ENCODE measurements around the gene MKS1. TPM values are rescaled to one million over a fixed set of nuclear protein-coding genes. Genes with fewer than 3 reads are reported as not detected.
A peak's percentile ranks its signal among the peaks of the same experiment; 100 is the strongest.

The MKS1 gene
- total RNA-seq, 1 donor from 2014 or later: 13.6 TPM

DNA sequence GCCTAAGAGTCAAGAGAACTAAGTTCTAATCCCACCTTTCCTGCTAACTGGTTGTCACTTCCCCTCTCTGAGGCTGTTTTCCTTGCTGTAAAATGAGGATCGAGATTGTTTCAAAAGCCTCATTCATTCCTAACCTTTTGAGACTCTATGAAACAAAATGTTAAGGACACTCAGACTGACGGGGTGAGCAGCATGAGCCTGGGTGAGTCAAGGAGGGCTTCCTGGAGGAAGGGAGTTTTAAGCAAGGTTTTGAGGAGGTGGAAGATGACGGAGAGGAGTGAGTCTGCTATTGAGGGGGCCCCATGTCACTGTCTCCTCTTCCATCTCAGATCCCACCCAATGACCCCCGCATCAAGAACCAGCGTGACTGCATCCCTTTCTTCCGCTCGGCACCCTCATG lies 22.4 kb downstream of the MKS1 start:
- no peak for ATAC-seq

DNA sequence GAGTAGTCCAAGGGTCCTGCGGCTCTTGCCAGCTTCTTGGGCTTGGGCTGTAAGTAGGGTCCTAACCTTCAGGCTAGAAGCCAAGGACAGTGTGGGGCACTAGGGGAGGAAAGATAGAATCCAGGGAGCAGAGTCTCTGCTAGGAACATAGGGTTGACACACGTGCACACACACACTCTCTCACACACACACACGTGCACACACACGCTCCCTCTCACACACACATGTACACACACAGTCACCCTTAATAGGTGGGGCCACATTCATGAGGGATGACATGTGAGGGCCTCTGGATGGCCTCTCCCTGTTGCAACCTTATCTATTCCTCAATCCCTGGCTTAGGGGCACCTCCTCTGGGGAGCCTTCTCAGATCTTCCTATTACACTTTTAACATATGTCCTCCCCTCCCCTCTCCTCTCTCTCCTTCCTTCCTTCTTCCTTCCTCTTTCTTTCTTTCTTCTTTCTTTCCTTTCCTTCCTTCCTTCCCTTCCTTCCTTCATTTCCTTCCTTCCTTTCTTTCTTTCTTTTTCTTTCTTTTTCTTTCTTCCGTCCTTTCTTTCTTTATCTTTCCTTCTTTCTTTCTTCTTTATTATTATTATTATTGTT lies 23.4 kb downstream of the MKS1 start:
- ATAC-seq: no peak

DNA sequence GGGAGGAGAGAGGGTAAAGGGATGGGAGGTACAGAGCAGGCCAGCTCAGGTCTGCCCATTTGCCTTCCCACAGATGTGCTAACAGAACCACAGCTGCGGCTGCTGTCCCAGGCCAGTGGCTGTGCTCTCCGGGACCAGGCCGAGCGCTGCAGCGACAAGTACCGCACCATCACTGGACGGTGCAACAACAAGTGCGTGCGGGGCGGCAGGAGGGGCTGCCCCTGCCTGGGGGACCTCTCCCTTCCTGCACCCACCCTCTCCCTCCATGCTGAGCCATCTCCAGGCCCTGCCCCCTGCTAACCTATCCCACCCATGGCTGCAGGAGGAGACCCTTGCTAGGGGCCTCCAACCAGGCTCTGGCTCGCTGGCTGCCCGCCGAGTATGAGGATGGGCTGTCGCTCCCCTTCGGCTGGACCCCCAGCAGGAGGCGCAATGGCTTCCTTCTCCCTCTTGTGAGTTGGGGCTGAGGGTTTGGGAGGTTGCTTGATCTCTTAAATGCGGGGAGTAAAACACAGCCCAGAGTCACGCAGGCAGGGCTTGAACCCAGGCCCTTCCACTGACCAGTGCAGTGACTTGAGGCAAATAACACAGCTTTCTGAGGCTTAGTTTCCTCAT lies 25.3 kb downstream of the MKS1 start:
- ATAC-seq: no peak

DNA sequence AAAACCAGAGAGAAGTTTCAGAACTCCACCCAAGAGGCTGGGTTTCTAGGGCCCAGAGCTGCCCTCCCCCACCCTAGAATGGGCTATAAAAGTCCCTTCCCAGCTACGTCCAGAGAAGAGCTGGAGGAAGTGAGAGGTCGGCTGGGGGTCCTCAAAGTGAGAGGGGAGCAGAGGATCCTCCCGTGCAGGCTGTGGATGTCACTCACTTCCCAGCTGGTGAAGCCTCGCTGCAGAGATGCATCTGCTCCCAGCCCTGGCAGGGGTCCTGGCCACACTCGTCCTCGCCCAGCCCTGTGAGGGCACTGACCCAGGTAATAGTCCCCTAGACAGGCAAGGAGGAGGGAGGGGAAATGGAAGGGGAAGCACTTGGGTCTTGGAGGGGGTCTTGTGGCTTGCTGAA lies 26.4 kb downstream of the MKS1 start, which contains the start of gene EPX:
Gene EPX, plus strand, starts transcription at position 115 of the 400 bp plus-strand sequence. Its CDS starts 121 bp downstream, at position 236.
- no peak for ATAC-seq

DNA sequence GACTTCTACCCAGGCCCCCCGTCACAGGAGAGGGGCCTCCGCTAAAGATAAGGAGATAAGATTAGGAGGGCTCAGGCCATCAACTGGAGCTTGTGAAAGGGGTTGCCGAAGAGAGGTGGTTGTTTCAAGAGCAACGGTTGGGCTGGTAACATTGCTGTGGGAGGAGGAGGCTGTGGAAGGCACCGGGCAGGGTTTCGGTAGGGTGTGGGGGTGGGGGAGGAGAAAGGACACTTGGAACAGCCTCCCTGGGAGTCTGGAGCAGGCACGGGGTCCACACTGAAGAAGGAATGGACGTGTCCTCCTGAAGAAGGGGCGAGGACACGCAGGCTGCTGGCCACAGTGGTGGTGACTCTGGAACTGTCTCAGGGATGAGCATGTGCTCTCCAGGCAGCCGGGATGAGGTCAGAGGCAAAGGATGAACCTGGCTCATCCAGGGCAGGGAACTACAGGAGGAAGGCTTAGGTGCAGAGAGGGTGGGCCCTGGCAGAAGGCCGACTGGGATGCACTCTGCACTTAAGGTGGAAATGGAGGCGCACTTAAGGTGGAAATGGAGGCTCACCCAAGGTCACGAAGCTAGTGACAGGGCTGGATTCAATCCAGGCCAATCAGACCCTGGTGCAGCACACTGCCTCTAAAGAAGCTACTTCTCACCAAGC lies 27.7 kb downstream of the MKS1 start:
- ATAC-seq: no peak

DNA sequence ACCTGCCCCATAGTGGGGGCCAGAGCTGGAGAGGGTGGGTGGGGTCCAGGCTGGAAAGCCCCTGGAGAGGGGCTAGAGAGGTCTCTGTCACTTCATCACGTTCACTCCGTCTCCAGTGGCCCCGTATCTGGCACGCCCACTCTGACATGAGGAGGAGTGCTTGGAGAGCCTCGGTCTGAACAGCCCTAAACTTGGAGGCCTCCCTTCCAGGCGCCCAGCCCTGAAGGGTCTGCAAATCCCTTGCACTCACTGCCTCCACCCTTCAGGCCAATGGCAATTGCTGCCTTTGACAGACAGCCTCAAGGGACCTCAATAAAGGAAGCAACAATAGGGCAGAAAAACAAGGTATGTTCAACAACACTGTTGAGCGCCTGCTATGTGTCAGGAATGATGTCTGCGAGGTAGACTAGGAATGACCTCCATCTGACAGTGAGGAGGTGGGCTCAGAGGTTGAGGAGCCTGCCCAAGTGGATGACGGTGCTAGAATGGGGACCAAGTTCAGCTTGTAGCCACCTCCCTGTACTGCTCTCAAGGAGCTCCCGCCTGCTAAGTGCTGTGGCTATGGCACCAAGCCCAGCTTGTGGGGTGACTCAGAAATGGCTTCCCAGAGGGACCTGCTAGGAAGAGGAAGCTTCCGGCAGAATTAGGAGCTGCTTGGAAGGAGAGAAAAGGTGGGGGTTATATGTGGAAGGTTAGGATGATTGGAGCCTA lies 29.5 kb downstream of the MKS1 start:
- ATAC-seq: peak; percentile 74

DNA sequence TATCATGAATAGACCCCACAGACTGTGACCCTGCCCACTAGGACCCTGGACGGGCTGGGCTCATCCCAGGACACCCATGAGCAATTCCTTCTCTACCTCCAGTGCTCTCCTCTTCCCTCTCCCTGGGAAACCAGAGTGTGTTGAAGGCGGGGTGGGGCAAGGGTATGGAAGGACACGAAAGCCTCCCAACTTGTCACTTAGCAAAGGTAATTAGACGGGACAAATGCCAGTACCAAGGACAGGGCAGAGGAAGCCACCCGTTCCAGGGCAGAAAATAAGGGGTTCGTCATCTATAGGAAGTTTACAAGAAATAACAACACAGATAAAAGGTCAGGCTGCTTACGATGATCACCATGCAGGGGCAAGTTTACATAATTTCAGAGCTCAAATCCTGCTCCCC lies 31.4 kb downstream of the MKS1 start:
- ATAC-seq: no peak

DNA sequence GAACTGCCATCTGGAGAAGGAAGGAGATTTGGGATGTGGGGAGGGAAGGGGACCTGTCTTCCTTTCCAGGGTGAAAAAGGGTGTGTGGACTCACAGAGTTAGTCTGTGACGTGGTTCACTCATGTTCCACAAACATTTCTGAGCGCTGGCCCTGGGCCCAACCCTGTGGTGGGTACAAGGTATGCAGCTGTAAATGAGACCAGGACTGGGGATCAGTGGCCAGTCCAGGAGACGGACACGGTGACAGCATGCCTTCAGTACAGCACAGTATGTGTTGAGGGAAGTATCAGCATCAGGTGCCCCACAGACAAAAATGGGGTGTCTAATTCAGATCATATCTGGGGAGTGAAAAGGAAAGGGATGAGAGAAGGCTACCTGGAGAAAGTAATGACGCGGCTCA lies 32.0 kb downstream of the MKS1 start:
- ATAC-seq: no peak

DNA sequence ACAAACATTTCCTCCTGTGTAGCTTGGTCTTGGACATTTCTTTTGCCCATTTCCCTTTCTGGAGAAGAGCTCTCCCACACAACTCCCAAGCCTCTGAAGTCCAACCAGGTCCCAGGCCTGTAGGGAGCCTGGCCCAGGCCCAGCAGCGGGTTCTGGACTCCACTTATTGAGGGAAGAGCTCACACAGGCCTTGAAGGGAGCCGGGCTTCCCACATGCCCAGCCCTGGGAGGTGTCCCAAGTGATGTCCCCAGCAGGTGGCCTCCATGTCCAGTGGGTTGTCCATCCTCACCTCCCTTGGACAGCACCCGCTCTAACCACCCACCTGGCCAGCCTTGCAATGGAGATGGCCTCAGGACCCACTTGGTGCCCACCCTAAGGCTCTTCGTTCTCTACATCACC lies 32.5 kb downstream of the MKS1 start:
- ATAC-seq: no peak

DNA sequence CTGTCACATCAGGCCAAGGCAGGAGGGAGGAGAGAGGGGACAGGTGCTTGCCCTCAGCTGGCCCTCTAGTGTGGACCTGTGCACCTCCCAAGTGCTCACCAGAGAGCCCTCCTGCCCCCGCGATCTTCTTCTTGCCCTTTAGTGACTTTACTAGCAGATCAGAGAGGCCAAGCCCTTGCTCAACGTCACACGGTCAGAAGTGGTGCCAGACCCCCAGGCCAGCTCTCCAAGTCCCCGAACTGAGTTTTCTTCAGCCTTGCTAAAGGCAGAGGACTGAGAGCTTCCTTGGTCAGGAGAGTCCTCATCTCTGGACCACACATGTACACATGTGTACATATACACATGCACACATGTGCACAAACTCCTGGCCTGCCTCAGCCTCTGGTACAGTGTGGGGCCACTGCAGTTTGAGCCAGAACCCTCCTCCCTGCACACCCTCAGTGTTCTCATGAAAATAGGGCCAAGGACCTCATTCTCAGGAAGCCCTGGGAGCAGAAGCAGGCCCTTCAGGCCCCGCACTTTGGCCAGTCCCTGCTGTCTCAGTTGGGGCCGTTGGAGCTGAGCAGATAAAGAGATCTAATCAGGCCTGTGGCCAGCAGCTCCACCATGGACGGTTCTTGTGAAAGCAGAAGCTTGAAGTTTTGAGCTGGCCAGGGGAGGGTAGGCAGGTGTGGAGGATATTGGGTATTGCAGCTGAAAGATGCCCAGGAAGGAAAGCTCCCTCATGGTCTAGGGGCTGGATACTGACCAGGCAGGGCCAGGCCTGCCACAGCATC lies 33.9 kb downstream of the MKS1 start:
- no peak for ATAC-seq

DNA sequence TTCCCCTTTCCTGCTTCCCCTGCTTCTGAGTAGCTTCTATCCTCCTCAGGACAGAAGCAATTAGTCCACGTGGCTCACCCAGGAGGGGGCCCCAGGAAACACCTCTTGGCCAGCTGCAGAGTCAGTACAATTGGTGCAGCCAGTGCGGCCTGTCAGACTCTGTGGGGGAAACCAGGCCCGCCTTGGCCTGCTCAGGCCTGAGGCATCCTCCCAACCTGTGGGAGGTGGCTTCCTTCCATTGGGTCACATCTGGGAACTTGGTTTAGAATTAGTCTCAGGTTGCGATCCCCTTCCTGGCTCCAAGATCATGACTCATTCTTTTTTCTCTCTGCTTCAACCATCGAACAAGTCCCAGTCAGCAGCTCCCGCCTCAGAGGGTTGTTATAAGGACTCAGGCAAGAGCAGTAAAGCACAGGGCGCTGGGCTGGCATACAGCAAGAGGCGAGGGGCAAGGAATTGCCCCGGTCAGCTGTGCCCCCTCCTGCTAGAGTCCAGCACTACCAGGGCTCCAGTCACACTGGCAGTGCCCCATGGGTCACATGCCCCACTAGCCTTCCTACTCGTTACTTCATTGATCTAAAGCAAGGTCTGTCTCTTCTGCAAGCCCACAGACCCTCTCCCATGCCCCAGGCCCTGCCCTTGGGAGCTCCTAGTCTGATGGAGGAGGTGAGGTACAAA lies 34.6 kb downstream of the MKS1 start:
- peak; percentile 81 for ATAC-seq

DNA sequence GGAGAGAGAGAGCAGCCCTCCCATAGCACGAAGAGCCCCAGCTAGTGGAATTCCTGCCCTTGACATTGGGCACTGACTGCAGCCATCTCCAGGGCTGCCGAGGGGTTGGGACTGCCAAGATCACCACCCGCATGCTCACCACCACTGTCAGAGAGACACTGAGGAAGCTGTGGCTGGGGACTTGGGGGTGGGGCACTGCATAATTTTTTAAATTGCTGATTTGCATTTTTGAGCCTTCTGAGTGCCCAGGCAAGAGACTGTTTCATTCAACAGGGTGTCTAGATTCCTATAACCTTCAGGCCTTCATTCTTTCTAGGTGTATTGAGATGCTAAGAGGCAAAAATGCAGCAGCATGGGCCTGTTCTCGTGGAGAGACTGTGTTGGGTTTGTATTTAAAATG lies 35.5 kb downstream of the MKS1 start:
- ATAC-seq: no peak

DNA sequence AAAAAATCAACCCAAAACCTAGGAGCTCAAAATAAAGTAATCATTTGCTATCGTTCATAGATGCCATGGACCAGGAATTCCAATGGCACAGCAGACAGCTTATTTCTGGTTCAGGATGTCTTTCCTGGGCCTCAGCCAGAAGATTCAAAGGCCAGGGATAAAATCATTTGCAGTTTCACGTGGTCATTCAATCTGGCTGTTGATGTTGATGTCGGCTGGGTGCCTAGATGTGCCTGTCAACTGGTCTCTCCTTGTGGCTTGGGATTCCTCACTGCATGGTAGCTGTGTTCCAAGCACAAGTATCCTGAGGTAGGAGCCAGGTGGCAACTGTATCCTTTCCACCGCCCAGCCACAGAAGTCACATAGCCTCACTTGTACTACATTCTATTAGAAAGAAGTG lies 37.3 kb downstream of the MKS1 start:
- no peak for ATAC-seq

DNA sequence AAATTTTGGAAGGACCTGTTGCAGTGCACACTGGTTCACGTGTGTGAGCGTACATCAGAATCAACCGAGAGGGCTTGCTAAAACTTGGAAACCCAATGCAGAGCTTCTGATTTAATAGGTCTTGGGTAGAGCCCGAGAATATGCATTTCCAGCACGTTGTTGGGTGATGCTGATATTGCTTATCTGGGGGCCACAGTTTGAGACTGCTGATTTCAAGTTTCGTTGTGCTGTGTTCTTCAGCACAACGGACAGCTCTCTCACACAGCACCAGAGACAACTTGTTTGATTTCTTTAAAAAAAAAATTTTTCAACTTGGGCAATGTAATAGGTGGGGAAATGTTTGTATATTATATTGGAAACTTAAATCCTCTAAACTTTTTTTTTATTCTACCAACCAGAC lies 42.9 kb downstream of the MKS1 start:
- ATAC-seq: no peak

DNA sequence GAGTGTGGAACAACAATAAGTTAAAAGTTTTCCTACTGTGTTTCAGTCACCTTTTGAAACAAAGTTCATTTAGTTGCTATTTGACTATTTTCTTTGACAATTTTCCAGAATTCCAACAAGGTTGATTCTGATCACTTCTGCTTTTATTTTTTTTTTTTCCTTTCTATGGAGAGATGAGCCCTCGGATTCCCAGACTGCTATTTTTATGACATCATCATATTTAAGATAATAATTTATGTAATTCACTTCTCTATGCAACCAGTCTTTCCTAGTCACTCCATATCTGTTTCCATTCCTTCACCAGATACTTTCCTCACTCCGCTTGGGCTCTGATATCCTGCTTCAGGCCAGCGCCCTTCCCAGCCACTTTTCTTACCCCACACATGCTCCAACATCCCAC lies 44.2 kb downstream of the MKS1 start:
- no peak for ATAC-seq

DNA sequence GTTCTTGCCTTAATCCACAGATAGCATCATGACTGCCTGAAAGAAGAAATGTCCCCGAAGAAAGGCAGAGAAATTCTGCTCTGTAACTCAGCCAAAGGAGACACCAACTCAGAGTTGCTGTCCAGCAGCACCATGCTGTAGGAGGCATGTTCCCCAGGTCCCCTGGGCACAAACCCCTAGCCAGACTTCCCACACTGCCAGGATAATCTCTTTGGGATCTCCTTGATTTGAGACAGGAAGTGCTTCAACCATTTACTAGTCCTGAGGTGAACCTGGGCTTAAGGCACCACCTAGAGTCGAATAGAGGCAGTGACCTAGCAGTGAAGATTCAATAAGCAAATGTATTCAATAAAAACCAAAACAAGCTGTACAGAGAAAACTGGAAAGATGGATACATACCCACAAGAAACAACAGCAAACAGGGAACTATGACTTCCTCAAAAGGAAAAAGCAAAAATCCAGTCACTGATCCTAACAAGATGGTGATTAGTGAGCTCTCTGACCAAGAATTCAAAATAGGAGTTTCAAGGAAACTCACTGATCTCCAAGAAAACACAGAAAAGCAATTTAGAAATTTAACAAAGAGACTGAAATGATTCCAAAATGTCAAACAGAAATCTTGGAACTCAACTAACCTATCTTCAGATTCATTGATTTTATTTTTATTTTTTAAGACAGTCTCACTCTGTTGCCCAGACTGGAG lies 46.5 kb downstream of the MKS1 start:
- no peak for ATAC-seq

DNA sequence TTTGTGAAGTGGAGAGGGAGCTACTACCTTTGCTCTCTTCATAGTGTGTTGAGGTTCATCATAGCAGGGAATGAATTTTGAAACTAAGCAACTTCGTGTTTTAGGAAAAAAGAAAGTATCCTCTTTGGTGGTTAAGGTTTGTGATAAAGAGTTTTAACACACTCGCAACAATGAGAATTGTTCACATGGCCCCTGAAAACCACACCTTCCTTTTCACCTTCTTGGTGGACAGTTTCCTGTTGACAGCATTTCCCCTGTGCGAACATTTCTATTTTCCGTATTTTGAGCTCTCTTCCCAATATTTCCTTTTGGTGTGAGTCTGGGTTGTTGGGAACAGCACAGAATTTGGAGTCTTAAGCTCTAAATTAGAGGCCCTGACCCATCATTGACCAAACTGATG lies 48.4 kb downstream of the MKS1 start:
- no peak for ATAC-seq

DNA sequence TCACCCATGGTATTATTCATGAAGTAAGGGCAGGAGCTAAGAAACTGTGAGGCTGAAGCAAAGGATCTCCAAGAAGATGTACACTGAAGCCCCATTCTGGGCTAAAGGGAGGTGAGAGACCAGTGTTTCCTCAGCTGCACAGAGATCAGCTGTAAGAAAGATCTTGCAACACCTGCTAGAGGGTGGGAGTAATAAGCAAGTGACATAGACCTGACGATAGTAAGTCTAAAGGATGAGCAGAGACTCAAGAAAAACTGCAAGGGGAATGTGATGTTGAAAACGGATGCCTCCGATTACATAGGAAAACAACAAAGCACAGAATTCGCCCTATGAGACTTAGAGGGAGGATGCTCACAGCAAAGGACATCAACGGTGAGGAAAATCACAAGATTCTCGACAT lies 52.4 kb downstream of the MKS1 start, which contains the start of gene OR4D2:
Gene OR4D2, plus strand, starts transcription at position 301 of the 400 bp plus-strand sequence. CDS start 2,674 bp downstream, outside the sequence.
- ATAC-seq: no peak

DNA sequence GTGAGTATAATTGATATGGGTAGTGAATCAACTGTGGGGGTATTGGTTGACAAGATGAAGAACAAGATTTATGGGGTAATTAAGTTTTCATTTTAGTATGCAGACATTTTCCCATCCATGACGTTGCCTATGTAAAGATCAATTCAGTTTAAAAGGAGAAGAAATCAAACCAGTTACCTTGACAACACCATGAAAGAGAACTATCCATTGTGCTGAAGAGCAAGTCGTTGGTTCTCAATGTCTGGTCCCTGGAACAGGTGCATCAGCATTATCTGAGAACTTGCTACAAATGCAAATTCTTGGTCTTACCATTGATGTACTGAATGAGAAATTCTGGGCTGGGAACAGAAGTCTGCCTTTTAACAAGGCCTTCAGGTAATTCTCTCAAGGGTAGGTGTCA lies 53.1 kb downstream of the MKS1 start:
- ATAC-seq: no peak

DNA sequence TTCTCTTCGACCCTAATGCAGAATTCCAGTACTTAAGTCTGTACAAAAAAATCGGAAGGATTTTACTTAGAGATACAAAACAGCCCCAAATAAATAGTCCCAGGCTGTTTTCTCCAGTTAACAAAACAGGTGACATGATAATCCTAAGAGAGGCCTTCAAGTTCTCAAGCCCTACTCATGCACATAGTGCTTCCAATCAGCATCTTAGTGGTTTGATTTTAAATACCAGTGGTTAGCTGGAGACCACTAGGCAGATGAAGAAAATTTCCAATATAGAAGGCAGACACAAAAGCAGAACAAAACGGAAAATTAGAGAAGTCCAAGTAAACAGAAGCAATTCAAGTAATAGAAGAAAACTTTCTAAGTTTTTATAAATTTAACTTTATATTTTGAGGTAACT lies 57.5 kb downstream of the MKS1 start:
- ATAC-seq: no peak

DNA sequence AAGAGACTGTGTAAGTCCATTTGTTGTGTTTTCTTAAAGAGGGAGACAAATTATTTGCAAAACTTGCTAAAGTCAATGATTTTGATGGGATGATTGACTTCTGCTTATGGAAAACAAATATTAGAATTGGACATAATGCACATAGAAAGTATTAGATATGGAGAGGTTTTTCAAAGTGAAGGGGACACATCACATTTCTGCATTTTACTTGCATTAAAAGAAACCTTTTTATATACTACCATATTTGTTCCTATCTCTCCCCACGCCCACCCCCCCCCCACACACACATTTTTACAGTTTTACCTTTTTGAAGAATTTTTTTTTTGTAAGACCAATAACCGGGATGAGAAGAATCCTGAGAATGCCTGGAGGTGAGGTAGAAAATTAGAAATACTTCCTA lies 60.9 kb downstream of the MKS1 start:
- ATAC-seq: no peak
